ENCODE measurements around the gene SPINK1. TPM values are rescaled to one million over a fixed set of nuclear protein-coding genes. Genes with fewer than 3 reads are reported as not detected.

SPINK1 gene, protein sequence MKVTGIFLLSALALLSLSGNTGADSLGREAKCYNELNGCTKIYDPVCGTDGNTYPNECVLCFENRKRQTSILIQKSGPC
- total RNA-seq: 43.6 TPM

GRCh38 chr5:147831465-147831864 is at the start of gene SPINK1:
TSS of gene SPINK1 (minus strand) at chr5:147831671. CDS start at chr5:147831577, 94 bp downstream.

DNA sequence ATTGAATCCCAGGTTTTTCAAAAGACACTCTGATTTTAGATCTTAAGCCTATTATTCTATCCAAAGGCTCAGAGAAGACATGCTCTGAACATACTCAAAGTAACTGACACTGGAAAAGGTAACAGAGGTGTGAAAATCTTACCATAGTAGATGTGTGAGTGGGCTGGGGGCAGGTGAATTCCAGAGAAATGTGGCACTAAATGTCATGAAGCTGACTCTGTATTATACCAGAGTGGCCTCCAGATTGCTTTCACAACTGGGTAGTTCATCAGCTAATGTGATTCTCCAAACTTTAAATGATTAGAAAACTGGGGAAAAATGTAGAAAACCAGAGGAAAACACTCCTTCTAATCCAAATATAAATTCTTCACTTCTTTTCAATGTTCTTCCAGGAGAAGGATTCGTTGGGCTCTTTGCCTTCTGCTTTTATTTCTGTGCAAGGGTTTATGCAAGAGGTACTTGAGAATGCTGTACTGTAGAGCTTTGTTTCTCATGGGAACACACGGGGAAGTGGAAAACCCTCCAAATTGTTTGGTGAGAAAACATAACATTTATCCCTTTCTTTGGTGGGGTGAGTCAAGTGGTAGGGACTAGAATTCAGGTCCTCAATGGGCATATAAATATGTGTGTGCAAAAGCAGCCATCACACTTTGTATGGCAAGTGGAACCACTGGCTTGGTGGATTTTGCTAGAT is 46.7 kb upstream of the SPINK1 start, which contains the start of gene SCGB3A2:
Gene SCGB3A2 (plus strand): TSS at position 646 of the 694 bp plus-strand sequence. CDS start 93 bp downstream, outside the sequence.

GRCh38 chr5:147782110-147783028 is 49.1 kb downstream of the SPINK1 start, which contains the start of gene JAKMIP2:
TSS of gene JAKMIP2 (minus strand) at chr5:147782728. CDS start at chr5:147671806, 110,922 bp downstream.

Other genes with a start within 250 kb of the SPINK1 start
- 2.9 TPM for gene JAKMIP2, start 48.9 kb downstream of the SPINK1 start, total RNA-seq
- 0.93 TPM for gene SCGB3A2, start 47.0 kb upstream of the SPINK1 start, total RNA-seq
- not detected for gene C5orf46, start 74.9 kb upstream of the SPINK1 start, total RNA-seq
- gene SPINK5, start 232.3 kb upstream of the SPINK1 start, total RNA-seq: 1.3 TPM